H1 (cell line): ENCODE results near the gene HDAC7. TPM values are rescaled to one million over a fixed set of nuclear protein-coding genes. Genes with fewer than 3 reads are reported as not detected.

Experiments
- CTCF ChIA-PET: fragments of 300-600 bp; sonication (Branson Sonifier 250); formaldehyde crosslinking; loops from one replicate; lab custom pipeline; 2021; ENCODE audit not compliant: partially characterized antibody; lab: Charles Lee
- POLR2A ChIA-PET: fragments of 300-600 bp; sonication (Branson Sonifier 250); formaldehyde crosslinking; loops from one replicate; lab custom pipeline; 2021; ENCODE audit warnings: inconsistent platforms; ENCODE audit not compliant: partially characterized antibody; lab: Charles Lee
- DNase-seq, 2 experiments: peaks; one replicate each; pipeline versions ENCODE4 v3.0.0 to v3.0.0-alpha.2; 2010 to 2022; ENCODE audit warnings: low spot score in 2 of 2, low read depth in 1 of 2, mixed read lengths in 1 of 2
- FAIRE-seq: peaks from 2 replicates; lab custom pipeline; 2011; peaks lifted over from hg19 to GRCh38; lab: Jason Lieb, UNC
- H2AFZ ChIP-seq: 2 replicates; pipeline ENCODE4 v1.8.1; 2012; ENCODE audit warnings: low read length, inconsistent platforms
- H2AK5ac ChIP-seq: 2 replicates; pipeline ENCODE4 v1.6.1; 2013; ENCODE audit warnings: low read depth, low read length
- H2BK120ac ChIP-seq: replicated peaks from 2 replicates; pipeline ENCODE3; 2013; ENCODE audit warnings: low read depth, low read length, inconsistent platforms
- H2BK12ac ChIP-seq: 2 replicates; pipeline ENCODE4 v1.6.1; 2013; ENCODE audit warnings: low read depth, low read length
- H2BK15ac ChIP-seq: 2 replicates; pipeline ENCODE4 v1.6.1; 2013; ENCODE audit warnings: low read length
- H2BK20ac ChIP-seq: 2 replicates; pipeline ENCODE4 v1.6.1; 2013; ENCODE audit warnings: low read length
- H2BK5ac ChIP-seq: 2 replicates; pipeline ENCODE4 v1.6.1; 2013; ENCODE audit warnings: low read depth, low read length
- H3K14ac ChIP-seq: 2 replicates; pipeline ENCODE4 v1.6.1; 2013; ENCODE audit warnings: inconsistent platforms; ENCODE audit not compliant: insufficient read length
- H3K18ac ChIP-seq: 2 replicates; pipeline ENCODE4 v1.6.1; 2013; ENCODE audit warnings: low read length; ENCODE audit errors: extremely low read depth
- H3K23ac ChIP-seq: 2 replicates; pipeline ENCODE4 v1.6.1; 2013; ENCODE audit warnings: inconsistent platforms; ENCODE audit not compliant: insufficient read length
- H3K23me2 ChIP-seq: 2 replicates; pipeline ENCODE4 v1.6.1; 2013; ENCODE audit warnings: low read depth, low read length
- H3K27ac ChIP-seq: 2 replicates; pipeline ENCODE4 v1.6.1; 2011; ENCODE audit warnings: low read depth, low read length, inconsistent platforms
- H3K27me3 ChIP-seq, 4 experiments: replicated peaks in 1 of 4; 1 replicate in 1 of 4; 2 replicates in 3 of 4; pipeline versions ENCODE4 v1.6.1 to v1.8.1; 2011 to 2013; ENCODE audit warnings: low read length in 3 of 4, mild to moderate bottlenecking in 3 of 4, inconsistent platforms in 2 of 4, mixed read lengths in 2 of 4, moderate library complexity in 1 of 4; ENCODE audit not compliant: control insufficient read depth in 3 of 4, insufficient read depth in 3 of 4; ENCODE audit errors: extremely low read depth in 1 of 4
- H3K36me3 ChIP-seq, 4 experiments: 2 replicates each; pipeline versions ENCODE4 v1.6.1 to v1.8.1; 2011 to 2013; ENCODE audit warnings: mild to moderate bottlenecking in 4 of 4, low read length in 3 of 4, moderate library complexity in 2 of 4, control low read depth in 1 of 4, inconsistent platforms in 1 of 4; ENCODE audit not compliant: insufficient read depth in 4 of 4, control insufficient read depth in 2 of 4
- H3K4ac ChIP-seq: replicated peaks from 2 replicates; pipeline ENCODE3; 2013; ENCODE audit warnings: low read length, low read depth, mixed read lengths, inconsistent platforms; ENCODE audit not compliant: insufficient read length
- H3K4me1 ChIP-seq, 4 experiments: replicated peaks in 1 of 4; 1 replicate in 1 of 4; 2 replicates in 3 of 4; pipeline versions ENCODE4 v1.6.1 to v1.8.1; 2011 to 2013; ENCODE audit warnings: low read length in 3 of 4, inconsistent platforms in 2 of 4, mixed read lengths in 1 of 4; ENCODE audit not compliant: insufficient read depth in 4 of 4, control insufficient read depth in 3 of 4
- H3K4me2 ChIP-seq, 2 experiments: 2 replicates each; pipeline versions ENCODE4 v1.6.1 to v1.8.1; 2011 to 2013; ENCODE audit warnings: low read depth in 2 of 2, low read length in 2 of 2, control low read depth in 1 of 2, inconsistent platforms in 1 of 2, mild to moderate bottlenecking in 1 of 2; ENCODE audit not compliant: insufficient read depth in 1 of 2
- H3K4me3 ChIP-seq, 4 experiments: fragments of 200-600, 300-600 bp in 1 of 4; sonication (generic), shearing (Covaris generic), sonication (Bioruptor Twin) in 1 of 4; 2 replicates each; pipeline versions ENCODE4 v1.5.1 to v1.8.1; 2011 to 2016; ENCODE audit warnings: low read length in 4 of 4, low read depth in 3 of 4, control low read depth in 2 of 4, inconsistent platforms in 2 of 4, mild to moderate bottlenecking in 2 of 4, mixed read lengths in 1 of 4, moderate library complexity in 1 of 4; ENCODE audit not compliant: insufficient read depth in 2 of 4; ENCODE audit errors: extremely low read depth in 1 of 4
- H3K56ac ChIP-seq: replicated peaks from 2 replicates; pipeline ENCODE3; 2013; ENCODE audit warnings: low read depth, mild to moderate bottlenecking, mixed read lengths, low read length, inconsistent platforms; ENCODE audit not compliant: insufficient read length
- H3K79me1 ChIP-seq: 2 replicates; pipeline ENCODE4 v1.6.1; 2013; ENCODE audit warnings: low read depth, low read length, control low read depth
- H3K79me2 ChIP-seq, 2 experiments: 2 replicates each; pipeline versions ENCODE4 v1.6.1 to v1.8.1; 2012 to 2013; ENCODE audit warnings: low read length in 2 of 2, mild to moderate bottlenecking in 2 of 2, inconsistent platforms in 1 of 2; ENCODE audit not compliant: insufficient read depth in 2 of 2, control insufficient read depth in 1 of 2
- H3K9ac ChIP-seq, 4 experiments: replicated peaks in 1 of 4; 1 replicate in 1 of 4; 2 replicates in 3 of 4; pipeline versions ENCODE4 v1.6.1 to v1.8.1; 2011 to 2013; ENCODE audit warnings: low read depth in 3 of 4, low read length in 3 of 4, control low read depth in 2 of 4, mild to moderate bottlenecking in 2 of 4, moderate library complexity in 2 of 4, inconsistent platforms in 1 of 4; ENCODE audit errors: extremely low read depth in 1 of 4
- H3K9me3 ChIP-seq, 2 experiments: 2 replicates each; pipeline versions ENCODE4 v1.6.1 to v1.8.1; 2012 to 2013; ENCODE audit warnings: mild to moderate bottlenecking in 2 of 2, moderate library complexity in 2 of 2, control low read depth in 1 of 2, inconsistent platforms in 1 of 2, low read depth in 1 of 2, low read length in 1 of 2, mixed read lengths in 1 of 2; ENCODE audit not compliant: insufficient read depth in 2 of 2
- H4K20me1 ChIP-seq, 2 experiments: replicated peaks in 1 of 2; 2 replicates each; pipeline versions ENCODE3 to v1.8.1; 2011 to 2013; ENCODE audit warnings: inconsistent platforms in 2 of 2, low read length in 2 of 2, mild to moderate bottlenecking in 1 of 2; ENCODE audit not compliant: insufficient read depth in 2 of 2, control insufficient read depth in 1 of 2
- H4K5ac ChIP-seq: 2 replicates; pipeline ENCODE4 v1.6.1; 2013; ENCODE audit warnings: low read length, low read depth, mixed read lengths, inconsistent platforms; ENCODE audit not compliant: insufficient read length
- H4K8ac ChIP-seq: 2 replicates; pipeline ENCODE4 v1.8.0; 2013; ENCODE audit warnings: mild to moderate bottlenecking, moderate library complexity, low read length, inconsistent platforms; ENCODE audit not compliant: insufficient read depth; ENCODE audit errors: extremely low read depth
- H4K91ac ChIP-seq: replicated peaks from 2 replicates; pipeline ENCODE3; 2013; ENCODE audit warnings: low read length, mixed read lengths, inconsistent platforms; ENCODE audit not compliant: insufficient read length
- BCL11A ChIP-seq, 2 experiments: IDR thresholded peaks; one replicate each; pipeline ENCODE4 v1.6.1; 2011; ENCODE audit warnings: low read depth in 2 of 2, low read length in 2 of 2, mild to moderate bottlenecking in 2 of 2
- CBX5 ChIP-seq: fragments of 300-800, 300-1000 bp; sonication (generic); IDR thresholded peaks from 2 replicates; pipeline ENCODE4 v1.7.1; 2016; ENCODE audit warnings: antibody characterized with exemption, low read length, low read depth
- CEBPB ChIP-seq: IDR thresholded peaks from 2 replicates; pipeline ENCODE4 v1.6.1; 2012; ENCODE audit warnings: low read depth, low read length
- CHD1 ChIP-seq: IDR thresholded peaks from 2 replicates; pipeline ENCODE4 v1.6.1; 2012; ENCODE audit warnings: low read depth, low read length, improper control_type of control experiment
- HDAC6 ChIP-seq: IDR thresholded peaks from one replicate; pipeline ENCODE4 v1.7.1; 2012; ENCODE audit warnings: low read depth, mild to moderate bottlenecking, inconsistent platforms, low read length, moderate library complexity
- RAD21 ChIP-seq, 2 experiments: IDR thresholded peaks in 1 of 2; conservative IDR thresholded peaks in 1 of 2; 2 replicates each; pipeline ENCODE4 v1.6.1; 2011; ENCODE audit warnings: low read depth in 2 of 2, low read length in 2 of 2, improper control_type of control experiment in 1 of 2, inconsistent platforms in 1 of 2, mild to moderate bottlenecking in 1 of 2, moderate library complexity in 1 of 2
- SAP30 ChIP-seq: fragments of 300-600 bp; sonication (generic); IDR thresholded peaks from 2 replicates; pipeline ENCODE4 v1.7.1; 2012; ENCODE audit warnings: low read length, moderate library complexity, mild to moderate bottlenecking, inconsistent platforms; ENCODE audit not compliant: insufficient read depth, insufficient replicate concordance
- SP1 ChIP-seq: IDR thresholded peaks from 2 replicates; pipeline ENCODE4 v1.6.1; 2011; ENCODE audit warnings: low read depth, low read length
- TAF7 ChIP-seq: optimal IDR thresholded peaks from 2 replicates; pipeline ENCODE3; 2011; ENCODE audit warnings: low read depth, mild to moderate bottlenecking, inconsistent platforms, low read length, moderate library complexity, borderline replicate concordance
- TCF12 ChIP-seq: IDR thresholded peaks from 2 replicates; pipeline ENCODE4 v1.6.1; 2011; ENCODE audit warnings: low read depth, mild to moderate bottlenecking, low read length
- YY1 ChIP-seq: IDR thresholded peaks from 2 replicates; pipeline ENCODE4 v1.6.1; 2011; ENCODE audit warnings: low read depth, mild to moderate bottlenecking, low read length
- ZNF274 ChIP-seq: IDR thresholded peaks from 2 replicates; pipeline ENCODE4 v1.7.0; 2012; ENCODE audit warnings: low read length, borderline replicate concordance; ENCODE audit errors: extremely low read depth
- WGBS, 2 experiments: shearing (Covaris generic) in 1 of 2; methylation state at CpG; one replicate each; pipeline versions ENCODE4 v1.1.6 to v1.1.7; 2013 to 2015; ENCODE audit warnings: low lambda C conversion rate in 2 of 2, mixed read lengths in 2 of 2, inconsistent platforms in 1 of 2, low coverage in 1 of 2, missing lambda C conversion rate in 1 of 2; ENCODE audit not compliant: insufficient replicate concordance in 2 of 2, insufficient coverage in 1 of 2, insufficient read length in 1 of 2; ENCODE audit errors: extremely low coverage in 1 of 2, missing lambda C conversion rate in 1 of 2; 5-methylcytosine and 5-hydroxymethylcytosine counted together
- polyA plus RNA-seq, 7 experiments: library from polyadenylated mRNA; depleted of rRNA in 3 of 7; stranded (reverse) in 5 of 7; unstranded in 2 of 7; fragments of >200 nt in 5 of 7; fragments of 200-250 nt in 2 of 7; gene quantifications; 1 replicate in 5 of 7; 2 replicates in 1 of 7; 4 replicates in 1 of 7; pipeline versions ENCODE4 v1.2.1 to v1.2.3, GENCODE V29; 2011 to 2013; ENCODE audit warnings: missing spikeins in 2 of 7, mixed read lengths in 2 of 7
- total RNA-seq: library from RNA; stranded (reverse); fragmentation: NEBNext Ultra II Directional; extraction: Animal tissue kit (Norgen Biotek cat#: 25700); gene quantifications from 2 replicates; pipeline ENCODE4 v1.2.1, GENCODE V29; 2021

HDAC7 gene
- total and polyA plus RNA-seq, 2 of the 8 experiments (the other 6 are each of a cell fraction or from before 2014, with no cell fraction given), result 25.5 to 84.9 TPM

DNA sequence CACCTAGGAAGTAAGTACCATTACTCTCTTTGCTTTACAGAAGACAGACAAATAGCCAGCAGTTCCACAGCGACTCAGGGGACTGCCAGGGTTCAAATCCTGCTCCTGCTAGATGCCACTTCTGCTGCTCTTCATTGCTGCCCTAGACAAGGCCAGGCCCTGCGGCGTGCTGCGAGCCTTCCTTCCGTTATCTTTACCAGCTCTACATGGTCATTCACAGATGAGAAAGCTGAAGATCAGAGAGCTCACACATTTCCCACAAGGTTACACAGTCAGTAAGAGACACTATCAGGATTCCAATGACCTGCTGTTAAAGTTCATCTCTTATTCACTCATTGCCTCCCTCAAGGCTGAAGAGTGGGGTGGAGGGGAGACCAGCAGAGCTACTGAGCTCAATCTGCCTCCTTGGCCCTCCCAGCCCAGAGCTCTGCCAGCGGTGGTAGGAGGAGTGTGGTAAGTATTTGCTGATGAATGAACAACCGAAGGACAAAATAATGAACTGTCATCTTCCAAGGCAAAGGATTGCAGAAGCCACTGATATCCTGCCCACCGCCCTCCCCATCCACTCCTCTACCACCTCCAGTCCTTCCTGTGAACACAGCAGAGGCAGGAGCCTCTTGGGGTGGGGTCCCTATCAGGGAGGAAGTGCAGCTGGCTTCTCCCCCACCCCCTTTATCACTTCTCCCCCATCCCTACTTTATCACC, 14.6 kb upstream of the HDAC7 start:
- no peak overlapping the region for H4K91ac ChIP-seq
- H3K4ac ChIP-seq, result no peak overlapping the region
- H3K4me3 ChIP-seq, result no peak overlapping the region
- no peak overlapping the region for H2AK5ac ChIP-seq
- H2BK20ac ChIP-seq, result no peak overlapping the region
- H4K5ac ChIP-seq, result no peak overlapping the region
- no peak overlapping the region for H3K14ac ChIP-seq
- H2AFZ ChIP-seq, result no peak overlapping the region
- no peak overlapping the region for H3K27ac ChIP-seq
- no peak overlapping the region for H2BK15ac ChIP-seq
- no peak overlapping the region for H3K23ac ChIP-seq
- no peaks in the 10 kb centered on the region for H3K79me1 ChIP-seq
- no peak overlapping the region for H2BK120ac ChIP-seq
- H3K18ac ChIP-seq, result no peak overlapping the region
- H2BK5ac ChIP-seq, result no peak overlapping the region
- H3K4me1 ChIP-seq, result peaks cover 0 to 7% (median 1%) of the 10 kb centered on the region in 4 experiments; a peak in 6 of 7 replicates
- no peaks in the 10 kb centered on the region for H4K20me1 ChIP-seq
- no peak overlapping the region for H3K56ac ChIP-seq
- H3K36me3 ChIP-seq, result no peaks in the 10 kb centered on the region
- H3K4me2 ChIP-seq, result no peak overlapping the region
- POLR2A ChIA-PET, result interaction anchor here (0.6 to 28.4 kb wide), 4 partner anchors 9 to 53 kb away, joined by 3 to 480 read pairs (median 8); partner anchors contain the start of gene HDAC7
- DNase-seq (no peak), FAIRE-seq (no peak)
- H4K8ac ChIP-seq, result no peak overlapping the region
- H3K27me3 ChIP-seq, result no peaks in the 10 kb centered on the region
- H3K9ac ChIP-seq, result no peak overlapping the region
- no peaks in the 10 kb centered on the region; the same call in 1 of the 2 replicates for H3K23me2 ChIP-seq
- CTCF ChIA-PET, result interaction anchor here (0.5 to 30.5 kb wide), 15 partner anchors 5 to 119 kb away, joined by 3 to 2001 read pairs (median 5); partner anchors contain the start of genes HDAC7 and SLC48A1
- no peaks in the 10 kb centered on the region for H3K9me3 ChIP-seq
- no peaks in the 10 kb centered on the region for H3K79me2 ChIP-seq
- 91% methylated on average over 8 of the region's 8 CpGs; no CpG with 5 or more reads in 1 of the 2 experiments for WGBS, 2 experiments
- no peak overlapping the region for H2BK12ac ChIP-seq
- TF ChIP-seq SAP30, result no peak
- TF ChIP-seq CHD1, result no peak
- no peak for TF ChIP-seq BCL11A (IDR thresholded peaks at IDR 0.05; ENCODE audit: low read depth in 2 of 2, low read length in 2 of 2)
- no peak for TF ChIP-seq YY1
- TF ChIP-seq RAD21 (IDR thresholded peaks at IDR 0.05 in 1 of 2, conservative IDR thresholded peaks at IDR 0.05 in 1 of 2; ENCODE audit: low read depth in 2 of 2, low read length in 2 of 2), result no peak
- TF ChIP-seq CBX5, result no peak
- TF ChIP-seq SP1, result no peak
- no peak for TF ChIP-seq TCF12
- TF ChIP-seq HDAC6, result no peak
- no peak for TF ChIP-seq TAF7
- TF ChIP-seq ZNF274, result no peak
- TF ChIP-seq CEBPB, result no peak
